Skeletal muscle satellite cell (primary cell): Measurements from ENCODE around the gene RPN2.

Experiments used
- H3K27me3 ChIP-seq: 2 replicates; pipeline ENCODE4 v1.7.0; 2013; ENCODE audit warnings: low read length; ENCODE audit not compliant: control insufficient read depth, insufficient read depth
- H3K36me3 ChIP-seq: 2 replicates; pipeline ENCODE4 v1.7.0; 2013; ENCODE audit warnings: mild to moderate bottlenecking, control low read depth, low read length; ENCODE audit not compliant: insufficient read depth
- H3K4me1 ChIP-seq: 2 replicates; pipeline ENCODE4 v1.7.0; 2013; ENCODE audit warnings: low read length; ENCODE audit not compliant: control insufficient read depth, insufficient read depth
- H3K4me2 ChIP-seq: 2 replicates; pipeline ENCODE4 v1.7.0; 2013; ENCODE audit warnings: mild to moderate bottlenecking, low read length
- H3K4me3 ChIP-seq: 2 replicates; pipeline ENCODE4 v1.7.0; 2013; ENCODE audit warnings: low read length
- H3K9ac ChIP-seq: 2 replicates; pipeline ENCODE4 v1.7.0; 2013; ENCODE audit warnings: mild to moderate bottlenecking, low read depth, low read length, moderate library complexity
- H3K9me3 ChIP-seq: replicated peaks from 2 replicates; pipeline ENCODE4 v1.7.0; 2013; ENCODE audit warnings: mild to moderate bottlenecking, control low read depth, low read length

RPN2 gene

DNA sequence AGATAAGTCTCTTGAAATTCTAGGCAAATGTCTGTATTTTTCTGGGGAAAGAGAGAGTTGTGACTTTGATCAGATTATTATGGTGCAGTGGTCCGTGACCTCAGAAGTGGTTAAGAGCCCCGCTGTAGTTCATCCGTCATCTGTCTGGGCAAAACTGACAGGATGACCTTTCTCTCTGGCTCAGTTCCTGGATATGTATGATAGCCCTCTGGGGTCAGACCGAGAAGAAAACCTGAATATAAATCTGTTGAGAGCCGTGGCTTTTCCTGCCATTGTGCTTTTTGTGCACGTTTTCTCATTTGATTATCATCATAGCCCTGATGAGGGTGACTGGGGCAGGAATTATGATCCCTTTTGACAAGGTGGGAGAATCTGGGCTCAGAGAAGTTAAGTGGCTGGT lies 55.9 kb downstream of the RPN2 start:
- H3K9me3 ChIP-seq: no peaks in the 10 kb centered on the region
- peaks cover 6% of the 10 kb centered on the region for H3K4me1 ChIP-seq
- H3K27me3 ChIP-seq: no peaks in the 10 kb centered on the region
- peaks cover 85% of the 10 kb centered on the region for H3K36me3 ChIP-seq
- no peak overlapping the region for H3K9ac ChIP-seq
- H3K4me3 ChIP-seq: no peak overlapping the region
- H3K4me2 ChIP-seq: no peak overlapping the region

GRCh38 chr20:37236462-37236861 lies 57.3 kb downstream of the RPN2 start:
- Histone ChIP-seq H3K4me3 (no peak overlapping the region), H3K9ac (no peak overlapping the region), H3K27me3 (no peaks in the 10 kb centered on the region), H3K36me3 (peaks cover 84% of the 10 kb centered on the region), H3K4me2 (no peak overlapping the region), H3K4me1 (peaks cover 6% of the 10 kb centered on the region), H3K9me3 (no peaks in the 10 kb centered on the region)

- no peak overlapping the region for H3K9ac ChIP-seq
- H3K4me3 ChIP-seq: no peak overlapping the region
- peaks cover 90% of the 10 kb centered on the region for H3K36me3 ChIP-seq
- no peaks in the 10 kb centered on the region for H3K27me3 ChIP-seq
- no peaks in the 10 kb centered on the region for H3K9me3 ChIP-seq
- H3K4me2 ChIP-seq: no peak overlapping the region
- H3K4me1 ChIP-seq: no peaks in the 10 kb centered on the region
Measured at GRCh38 chr20:37237656-37238055, 58.5 kb downstream of the RPN2 start.

- no peaks in the 10 kb centered on the region for H3K27me3 ChIP-seq
- no peaks in the 10 kb centered on the region for H3K9me3 ChIP-seq
- H3K4me3 ChIP-seq: no peak overlapping the region
- no peak overlapping the region for H3K9ac ChIP-seq
- H3K4me1 ChIP-seq: no peaks in the 10 kb centered on the region
- H3K36me3 ChIP-seq: peaks cover 92% of the 10 kb centered on the region
- H3K4me2 ChIP-seq: no peak overlapping the region
Measured at GRCh38 chr20:37238426-37238825, 59.3 kb downstream of the RPN2 start.

DNA sequence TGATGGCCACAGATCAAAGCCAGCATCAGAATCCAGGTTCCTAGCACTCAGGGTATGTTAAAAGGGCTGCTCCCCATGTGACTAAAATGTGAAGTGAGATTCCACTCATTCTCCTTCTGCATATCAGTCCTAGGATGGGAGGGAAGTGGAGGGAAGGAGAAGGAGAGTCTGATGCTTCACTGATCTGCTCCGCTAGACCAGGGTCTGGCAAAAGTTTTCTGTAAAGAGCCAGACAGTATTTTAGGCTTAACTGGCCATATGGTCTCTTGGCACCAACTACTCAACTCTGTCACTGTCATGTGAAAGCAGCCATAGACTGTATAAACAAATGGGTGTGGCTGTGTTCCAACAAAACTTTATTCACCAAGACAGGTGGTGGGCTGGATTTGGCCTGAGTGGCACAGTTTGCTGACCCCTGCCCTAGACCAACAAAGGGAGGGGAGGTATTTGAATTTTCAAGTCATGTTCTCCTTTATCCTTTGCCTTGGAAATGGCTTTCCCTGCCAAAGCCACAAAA lies 59.9 kb downstream of the RPN2 start:
- no peak overlapping the region for H3K4me2 ChIP-seq

GRCh38 chr20:37240337-37241067 lies 61.4 kb downstream of the RPN2 start:
- H3K27me3 ChIP-seq: no peaks in the 10 kb centered on the region
- H3K36me3 ChIP-seq: peaks cover 83% of the 10 kb centered on the region
- no peak overlapping the region for H3K4me2 ChIP-seq
- H3K4me1 ChIP-seq: peaks cover 6% of the 10 kb centered on the region
- no peak overlapping the region for H3K9ac ChIP-seq
- no peaks in the 10 kb centered on the region for H3K9me3 ChIP-seq
- no peak overlapping the region for H3K4me3 ChIP-seq

More for the DNA sequence above, 59.9 kb downstream of the RPN2 start:
- Histone ChIP-seq H3K9me3 (no peaks in the 10 kb centered on the region), H3K27me3 (no peaks in the 10 kb centered on the region), H3K36me3 (peaks cover 92% of the 10 kb centered on the region), H3K4me1 (peaks cover 5% of the 10 kb centered on the region), H3K4me3 (no peak overlapping the region), H3K9ac (no peak overlapping the region)

GRCh38 chr20:37242503-37242902 lies 63.4 kb downstream of the RPN2 start:
- H3K9me3 ChIP-seq: no peaks in the 10 kb centered on the region
- no peaks in the 10 kb centered on the region for H3K27me3 ChIP-seq
- peaks cover 64% of the 10 kb centered on the region for H3K36me3 ChIP-seq
- no peak overlapping the region for H3K9ac ChIP-seq
- H3K4me1 ChIP-seq: peaks cover 6% of the 10 kb centered on the region
- no peak overlapping the region for H3K4me2 ChIP-seq
- no peak overlapping the region for H3K4me3 ChIP-seq

- Histone ChIP-seq H3K27me3 (no peaks in the 10 kb centered on the region), H3K4me1 (peaks cover 6% of the 10 kb centered on the region), H3K9ac (no peak overlapping the region), H3K4me3 (no peak overlapping the region), H3K36me3 (peaks cover 57% of the 10 kb centered on the region), H3K4me2 (no peak overlapping the region), H3K9me3 (no peaks in the 10 kb centered on the region)
Measured at GRCh38 chr20:37243076-37243936, 64.2 kb downstream of the RPN2 start.

- Histone ChIP-seq H3K4me2 (no peak overlapping the region), H3K4me3 (no peak overlapping the region), H3K4me1 (peaks cover 6% of the 10 kb centered on the region), H3K27me3 (no peaks in the 10 kb centered on the region), H3K36me3 (peaks cover 50% of the 10 kb centered on the region), H3K9me3 (no peaks in the 10 kb centered on the region), H3K9ac (no peak overlapping the region)
Measured at GRCh38 chr20:37243937-37244571, 64.9 kb downstream of the RPN2 start.

- Histone ChIP-seq H3K4me1 (peaks cover 6% of the 10 kb centered on the region), H3K4me2 (no peak overlapping the region), H3K36me3 (peaks cover 45% of the 10 kb centered on the region), H3K4me3 (no peak overlapping the region), H3K9me3 (no peaks in the 10 kb centered on the region), H3K27me3 (no peaks in the 10 kb centered on the region), H3K9ac (no peak overlapping the region)
Measured at GRCh38 chr20:37244572-37244957, 65.4 kb downstream of the RPN2 start.
